IPS DF 19.7 (cell line): ENCODE results near the gene CRIP2.

ENCODE experiments used
- DNase-seq: peaks from one replicate; pipeline ENCODE4 v3.0.0-alpha.2; 2013; ENCODE audit warnings: low read depth, low spot score

Gene CRIP2

GRCh38 chr14:105474483-105475268, at the start of gene CRIP2:
TSS of gene CRIP2 (plus strand) at chr14:105474821. CDS start at chr14:105474863, 42 bp downstream.
- no peak for DNase-seq

- DNase-seq, result no peak
Observed at GRCh38 chr14:105424861-105425260, 49.8 kb upstream of the CRIP2 start.

GRCh38 chr14:105425823-105426247, 48.8 kb upstream of the CRIP2 start:
- no peak for DNase-seq

- DNase-seq, result no peak
Observed at GRCh38 chr14:105426416-105427130, 48.0 kb upstream of the CRIP2 start.

GRCh38 chr14:105427412-105427811, 47.2 kb upstream of the CRIP2 start:
- DNase-seq, result no peak

GRCh38 chr14:105427936-105428485, 46.6 kb upstream of the CRIP2 start:
- no peak for DNase-seq

GRCh38 chr14:105430042-105430441, 44.6 kb upstream of the CRIP2 start:
- DNase-seq, result no peak

GRCh38 chr14:105430565-105430964, 44.1 kb upstream of the CRIP2 start:
- no peak for DNase-seq

- no peak for DNase-seq
Observed at GRCh38 chr14:105431256-105431655, 43.4 kb upstream of the CRIP2 start.

GRCh38 chr14:105432657-105433056, 42.0 kb upstream of the CRIP2 start:
- no peak for DNase-seq

- DNase-seq, result no peak
Observed at GRCh38 chr14:105433161-105433605, 41.4 kb upstream of the CRIP2 start.

GRCh38 chr14:105436402-105436801, 38.2 kb upstream of the CRIP2 start:
- DNase-seq, result no peak

GRCh38 chr14:105436891-105437722, 37.5 kb upstream of the CRIP2 start:
- DNase-seq, result no peak

GRCh38 chr14:105437723-105438500, 36.7 kb upstream of the CRIP2 start:
- DNase-seq, result no peak

- DNase-seq, result no peak
Observed at GRCh38 chr14:105439179-105439578, 35.4 kb upstream of the CRIP2 start.

- no peak for DNase-seq
Observed at GRCh38 chr14:105439710-105440553, 34.7 kb upstream of the CRIP2 start.

GRCh38 chr14:105440554-105440900, 34.1 kb upstream of the CRIP2 start:
- no peak for DNase-seq

- DNase-seq, result no peak
Observed at GRCh38 chr14:105440992-105441391, 33.6 kb upstream of the CRIP2 start.

GRCh38 chr14:105442125-105442524, 32.5 kb upstream of the CRIP2 start:
- no peak for DNase-seq

GRCh38 chr14:105442834-105443233, 31.8 kb upstream of the CRIP2 start:
- DNase-seq, result no peak
